Activated CD4-positive, alpha-beta T cell treated with anti-CD3 and anti-CD28 coated beads, Interleukin-10, Interleukin-2, amounts not matched to agents 100 ng/mL and 50 ng/mL, durations not matched to agents 16 hours and 8 hours (primary cell): ENCODE measurements around the gene CATSPER4.

Experiments used
- DNase-seq: peaks from one replicate; pipeline ENCODE4 v3.0.0-alpha.2; 2020

CATSPER4 gene

DNA sequence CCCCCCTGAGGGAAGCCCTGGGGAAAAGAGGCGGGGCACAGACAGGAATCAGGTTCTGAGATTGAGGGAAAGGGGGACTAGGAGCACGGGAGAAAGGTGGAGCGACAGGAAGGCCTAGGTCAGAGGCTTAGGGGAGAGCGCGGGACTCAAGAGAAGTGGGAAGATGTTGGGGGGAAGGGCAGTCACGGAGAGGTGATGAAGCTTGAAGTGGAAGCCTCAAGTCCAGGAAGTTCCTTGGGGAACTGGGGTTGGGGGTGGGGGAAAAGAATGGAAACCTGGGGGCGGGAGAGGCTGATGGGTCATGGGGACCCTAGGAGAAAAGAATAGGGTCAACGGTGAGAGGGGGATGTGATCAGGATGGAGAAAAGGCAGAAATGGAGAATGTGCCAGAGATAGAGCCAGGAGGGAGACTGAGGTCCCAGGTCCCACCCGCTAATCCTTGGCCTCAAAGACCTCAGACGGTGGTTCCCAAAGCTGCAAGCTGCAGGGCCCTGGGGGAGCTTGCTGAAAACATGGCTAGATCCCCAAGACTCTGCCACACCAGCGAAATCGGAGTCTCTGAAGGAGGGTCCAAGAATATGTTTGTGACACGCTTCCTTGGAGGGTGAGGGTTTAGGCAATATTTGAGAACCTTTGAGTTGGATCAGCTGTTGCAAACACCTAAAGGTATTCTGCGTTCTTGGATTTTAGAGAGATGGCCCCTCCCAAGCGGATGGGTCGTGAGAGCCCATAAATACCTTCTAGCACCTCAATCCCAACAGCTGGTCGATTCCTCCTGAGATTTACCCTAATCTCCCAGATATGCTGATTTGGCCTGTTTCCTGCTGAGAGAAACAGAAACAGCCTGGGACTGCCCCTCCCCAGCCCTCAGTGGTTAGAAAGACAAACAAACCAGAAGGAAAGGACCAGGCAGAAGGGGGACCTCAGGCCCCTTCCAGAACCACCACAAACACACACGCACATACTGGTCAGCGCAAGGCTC lies 25.2 kb upstream of the CATSPER4 start:
- DNase-seq, result no peak

DNA sequence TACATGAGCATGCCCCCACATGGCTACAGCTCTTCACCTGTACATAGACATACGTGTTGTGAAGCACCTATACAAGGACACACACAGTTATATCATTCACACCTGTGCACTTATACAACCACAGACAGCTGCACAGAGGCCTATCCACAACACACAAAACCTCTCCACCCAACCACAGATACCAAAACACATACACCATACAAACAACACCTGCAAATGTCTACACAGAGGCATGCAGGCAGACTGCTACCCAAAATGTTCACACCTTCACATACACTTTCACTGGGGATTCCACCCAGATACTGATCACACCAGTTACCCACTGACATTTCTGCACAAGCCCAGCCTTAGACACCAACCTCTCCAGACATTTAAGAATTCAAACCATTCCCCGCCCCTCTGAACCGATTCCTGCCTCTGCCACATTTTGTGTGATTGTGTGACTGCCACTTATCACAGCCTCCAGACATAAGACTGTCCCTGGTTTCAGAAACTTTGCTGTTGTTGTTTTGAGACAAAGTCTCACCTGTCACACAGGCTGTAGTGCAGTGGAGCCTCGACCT lies 23.6 kb upstream of the CATSPER4 start:
- DNase-seq, result peak; percentile 20

DNA sequence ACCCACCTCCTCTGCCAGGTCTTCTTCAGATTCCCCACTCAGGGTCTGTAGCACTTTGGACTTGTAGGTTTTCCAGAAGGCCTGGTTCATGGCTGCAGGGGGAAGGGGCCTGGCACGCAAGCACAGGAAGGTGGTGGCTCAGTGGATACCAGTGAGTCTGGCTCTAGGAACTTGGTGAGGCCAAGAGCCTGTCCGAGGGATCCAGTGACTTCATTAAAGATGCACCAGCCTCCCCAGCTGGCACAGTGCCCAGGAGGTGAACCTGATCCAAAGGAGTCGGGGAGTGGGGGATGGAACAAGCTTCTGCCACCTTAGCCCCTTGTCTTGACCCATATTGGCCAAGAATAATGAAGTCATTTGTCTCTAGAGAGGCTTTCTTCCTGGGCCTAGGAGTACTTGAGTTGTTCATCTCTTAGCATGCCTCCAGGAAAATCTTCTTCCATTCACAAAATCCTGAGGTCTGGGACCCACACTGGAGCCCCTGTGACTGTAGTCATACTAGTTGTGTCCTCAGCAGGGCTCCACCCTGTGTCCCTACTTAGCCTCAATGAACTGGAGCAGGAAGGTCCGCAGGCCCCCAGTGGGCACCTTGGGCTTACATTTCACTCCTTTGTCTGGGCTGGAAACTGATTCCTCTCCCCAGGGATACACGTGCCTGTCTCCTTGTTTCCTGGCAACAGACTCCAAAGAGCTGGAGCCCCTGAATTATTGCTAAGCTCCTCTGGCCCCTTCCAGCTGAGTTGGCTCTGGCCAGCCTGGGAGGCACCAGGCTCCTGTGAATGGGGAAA lies 21.8 kb upstream of the CATSPER4 start, which contains the start of gene C1orf232:
TSS of gene C1orf232 (minus strand) at position 554 of the 788 bp plus-strand sequence. CDS start at position 90, 464 bp downstream.
- no peak for DNase-seq

DNA sequence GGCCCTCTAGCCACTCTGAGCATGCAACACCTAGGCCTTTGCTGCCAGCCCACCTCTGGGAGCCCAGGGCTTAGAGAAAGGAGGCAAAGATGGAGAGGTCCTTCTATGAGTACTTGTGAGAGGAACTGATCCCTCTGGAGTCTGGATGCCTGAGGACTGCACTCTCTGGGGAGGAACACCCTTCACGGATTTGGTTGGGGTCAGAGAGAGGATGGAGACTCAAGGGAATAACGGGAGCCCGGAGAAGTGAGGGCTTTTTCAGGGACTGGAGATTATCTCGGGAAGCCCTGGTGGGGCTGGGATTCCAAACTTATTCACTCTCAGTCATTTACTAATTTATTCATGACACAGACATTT lies 21.2 kb upstream of the CATSPER4 start:
- no peak for DNase-seq

DNA sequence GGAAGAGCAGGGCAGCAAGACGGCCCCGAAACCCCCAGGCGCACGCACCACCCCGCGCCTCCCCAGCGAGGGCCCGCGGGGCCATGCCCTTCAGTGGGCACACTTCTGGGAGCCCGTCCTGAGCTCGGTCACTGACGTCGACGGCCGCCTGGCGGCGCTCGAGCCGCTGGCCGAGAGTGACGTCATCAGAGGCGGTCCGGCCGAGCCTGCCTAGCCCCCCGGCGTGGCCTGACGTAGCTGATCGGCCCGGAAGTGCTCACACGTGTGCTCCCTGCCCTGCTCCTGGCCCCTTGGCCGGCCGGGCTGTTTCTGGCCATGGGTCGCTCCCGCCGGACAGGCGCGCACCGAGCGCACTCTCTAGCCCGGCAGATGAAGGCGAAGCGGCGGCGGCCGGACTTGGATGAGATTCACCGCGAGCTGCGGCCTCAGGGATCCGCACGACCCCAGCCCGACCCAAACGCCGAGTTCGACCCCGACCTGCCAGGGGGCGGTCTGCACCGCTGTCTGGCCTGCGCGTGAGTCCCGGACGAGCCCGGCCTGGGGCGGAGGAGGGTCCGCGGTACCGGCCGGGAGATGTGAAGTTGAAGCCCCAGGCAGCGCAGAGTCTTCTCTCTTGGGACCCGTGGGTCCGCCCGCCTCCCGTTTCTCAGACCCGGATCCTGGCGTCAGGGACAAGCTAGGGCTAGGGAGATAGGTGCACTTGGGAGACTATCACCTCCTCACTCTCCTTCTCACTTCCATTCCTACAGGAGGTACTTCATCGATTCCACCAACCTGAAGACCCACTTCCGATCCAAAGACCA lies 20.5 kb upstream of the CATSPER4 start, which contains the start of gene ZNF593:
TSS of gene ZNF593 (plus strand) at position 240 of the 803 bp plus-strand sequence. CDS start at position 316, 76 bp downstream.
- DNase-seq, result peak; percentile 95

DNA sequence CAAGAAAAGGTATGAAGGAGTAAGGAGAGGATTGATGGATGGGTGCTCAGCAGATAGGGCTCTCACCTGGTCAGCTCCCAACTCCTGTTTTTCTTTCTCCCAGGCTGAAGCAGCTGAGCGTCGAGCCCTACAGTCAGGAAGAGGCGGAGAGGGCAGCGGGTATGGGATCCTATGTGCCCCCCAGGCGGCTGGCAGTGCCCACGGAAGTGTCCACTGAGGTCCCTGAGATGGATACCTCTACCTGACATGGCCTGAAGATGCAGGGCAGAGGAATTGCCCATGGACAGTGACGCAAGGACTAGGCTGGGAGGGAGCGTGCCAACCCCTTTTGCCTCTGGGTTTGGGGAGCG lies 20.0 kb upstream of the CATSPER4 start:
- no peak for DNase-seq

DNA sequence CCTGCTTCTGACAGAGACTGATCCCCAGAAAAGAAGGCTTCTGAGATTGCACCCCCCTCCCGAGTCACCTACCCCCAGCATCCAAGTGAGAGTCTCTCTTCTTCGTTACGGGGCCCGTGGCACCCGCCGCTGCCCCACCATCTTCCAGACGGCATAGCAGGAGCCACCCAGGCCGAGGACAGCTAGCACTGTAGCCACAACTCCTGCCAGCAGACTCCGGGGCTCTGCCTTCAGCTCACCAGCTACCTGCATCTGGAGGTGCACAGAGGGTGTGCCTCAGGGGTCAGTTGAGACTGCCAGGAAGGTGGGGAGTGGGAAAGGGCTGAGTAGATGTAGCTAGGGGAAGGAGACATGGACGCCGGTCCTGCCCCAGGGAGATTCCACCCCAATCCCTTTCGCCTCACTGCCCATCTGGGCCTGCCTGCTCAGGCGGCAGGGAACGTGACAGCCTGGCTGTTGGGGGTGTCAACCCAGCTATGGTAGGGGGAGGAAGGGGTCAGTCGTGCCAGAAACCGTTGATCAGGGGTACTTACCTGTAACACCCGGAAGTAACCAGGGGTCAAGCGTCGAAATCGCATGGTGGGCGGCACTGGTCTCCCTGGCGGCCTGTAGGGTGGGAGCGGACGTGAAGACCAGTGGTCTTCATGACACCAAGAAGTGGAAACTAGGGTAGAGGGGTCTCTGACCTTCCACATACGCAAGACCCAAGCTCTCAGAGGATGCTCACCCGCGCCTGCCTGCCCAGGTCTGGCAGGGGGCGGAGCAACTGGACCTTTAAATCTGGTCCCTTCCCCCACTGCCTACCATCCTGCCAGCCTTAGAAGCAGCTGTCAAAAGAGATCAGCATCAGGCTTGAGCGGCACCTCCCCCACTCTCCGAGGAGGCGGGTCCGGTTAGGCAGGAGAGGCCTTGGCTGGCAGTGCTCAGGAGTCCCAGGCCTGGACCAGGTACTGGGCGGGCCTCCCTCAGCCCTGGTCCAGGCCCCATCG lies 19.0 kb upstream of the CATSPER4 start, which contains the start of gene ZNF593OS:
TSS of gene ZNF593OS (minus strand) at position 749 of the 989 bp plus-strand sequence. CDS start at position 578, 171 bp downstream.
- no peak for DNase-seq

DNA sequence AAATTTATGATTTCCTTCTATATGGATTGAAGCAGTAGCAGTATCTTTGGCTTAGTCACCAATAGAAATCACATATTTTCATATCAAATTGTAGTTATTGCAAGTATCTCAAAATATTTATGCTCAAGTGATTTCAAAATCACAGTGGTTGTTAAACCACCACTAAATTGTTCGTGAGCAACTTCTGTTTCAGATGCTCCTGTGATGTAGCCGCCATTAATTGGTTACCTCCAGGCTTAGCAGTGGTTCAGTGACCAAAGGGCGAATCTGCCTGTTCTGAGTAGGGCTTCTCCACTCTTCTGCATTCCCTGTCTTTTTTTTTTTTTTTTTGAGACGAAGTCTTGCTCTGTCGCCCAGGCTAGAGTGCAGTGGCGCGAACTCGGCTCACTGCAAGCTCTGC lies 15.1 kb upstream of the CATSPER4 start:
- no peak for DNase-seq

DNA sequence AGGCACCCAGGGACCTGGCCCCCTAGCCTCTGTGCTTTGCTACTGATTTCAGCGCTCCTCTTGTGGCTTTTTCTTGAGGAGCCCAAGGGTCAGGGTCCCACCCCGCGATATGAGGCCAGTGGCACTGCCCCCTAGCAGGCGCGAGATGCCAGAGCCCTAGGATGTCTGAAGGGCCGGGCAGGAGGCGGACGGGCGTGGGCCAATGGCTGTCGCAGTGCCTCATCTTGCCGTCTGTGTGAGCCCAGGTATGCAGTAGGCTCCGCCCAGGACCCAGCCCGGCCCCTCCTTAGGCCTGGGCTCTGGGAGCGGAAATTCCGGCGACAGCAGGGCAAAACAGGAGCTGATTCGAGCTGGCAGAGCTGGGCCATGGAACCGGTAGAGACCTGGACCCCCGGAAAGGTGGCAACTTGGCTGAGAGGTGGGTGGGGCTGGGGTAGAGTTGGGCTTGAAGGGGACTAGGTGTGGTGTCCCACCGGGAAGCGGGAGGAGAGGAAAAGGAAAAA lies 13.2 kb upstream of the CATSPER4 start, which contains the start of gene CNKSR1:
TSS of gene CNKSR1 (plus strand) at position 310 of the 503 bp plus-strand sequence. CDS start at position 367, 57 bp downstream.
- no peak for DNase-seq

DNA sequence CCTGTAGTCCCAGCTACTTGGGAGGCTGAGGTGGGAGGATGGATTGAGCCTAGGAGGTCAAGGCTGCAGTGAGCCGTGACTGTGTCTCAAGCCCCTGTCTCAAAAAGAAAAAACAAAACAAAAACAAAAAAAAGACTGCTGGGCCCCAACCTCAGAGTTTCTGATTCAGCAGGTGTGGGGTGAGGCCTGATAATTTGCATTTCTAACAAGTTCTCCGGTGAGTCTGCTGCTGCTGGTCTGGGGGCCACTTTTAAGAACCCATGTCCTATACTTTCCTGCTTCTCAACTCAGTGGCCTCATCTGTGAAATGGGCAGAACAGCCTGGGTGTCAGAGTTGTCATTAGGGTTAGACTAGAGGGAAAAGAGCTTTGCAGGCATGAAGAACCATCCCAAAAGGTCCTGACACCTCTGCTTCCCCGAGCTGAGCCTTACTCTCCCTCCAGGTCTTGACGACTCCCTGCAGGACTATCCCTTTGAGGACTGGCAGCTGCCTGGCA lies 10.3 kb upstream of the CATSPER4 start:
- no peak for DNase-seq

DNA sequence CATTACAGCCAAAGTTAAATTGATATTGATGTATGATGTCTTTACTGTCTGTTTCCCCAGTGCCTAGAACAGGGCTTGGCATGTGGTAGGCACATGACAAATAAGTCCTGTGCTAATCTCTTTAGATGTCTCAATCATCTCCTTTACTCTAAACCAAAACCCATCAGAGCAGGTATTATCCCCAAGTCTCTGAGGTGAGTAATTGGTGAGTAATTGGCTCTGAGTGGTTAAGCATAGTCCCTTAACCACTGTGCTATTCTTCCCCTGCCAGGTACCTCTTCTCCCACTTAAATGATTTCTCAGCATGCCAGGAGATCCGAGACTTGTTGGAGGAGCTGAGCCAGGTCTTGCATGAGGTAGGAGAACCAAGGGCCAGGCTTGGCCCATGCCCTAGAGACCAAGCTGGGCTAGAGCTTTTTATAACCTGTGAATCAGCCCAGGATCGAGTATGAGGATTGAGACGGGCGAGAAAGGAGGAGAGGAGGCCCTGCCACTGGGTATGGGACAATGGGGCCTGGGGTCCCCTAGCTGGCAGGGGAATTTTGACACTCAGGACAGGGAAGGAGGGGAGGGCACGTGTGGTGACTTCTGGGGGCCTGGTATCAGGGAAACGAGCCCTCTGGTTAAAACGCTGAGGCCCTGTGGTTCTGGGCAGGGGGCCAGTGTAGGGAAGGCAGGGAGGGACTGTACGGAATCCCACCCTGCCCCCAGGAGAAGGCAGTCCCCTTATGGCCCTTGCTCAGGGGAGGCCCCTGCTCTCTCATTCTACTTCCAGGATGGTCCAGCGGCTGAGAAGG lies 8.6 kb upstream of the CATSPER4 start:
- no peak for DNase-seq

DNA sequence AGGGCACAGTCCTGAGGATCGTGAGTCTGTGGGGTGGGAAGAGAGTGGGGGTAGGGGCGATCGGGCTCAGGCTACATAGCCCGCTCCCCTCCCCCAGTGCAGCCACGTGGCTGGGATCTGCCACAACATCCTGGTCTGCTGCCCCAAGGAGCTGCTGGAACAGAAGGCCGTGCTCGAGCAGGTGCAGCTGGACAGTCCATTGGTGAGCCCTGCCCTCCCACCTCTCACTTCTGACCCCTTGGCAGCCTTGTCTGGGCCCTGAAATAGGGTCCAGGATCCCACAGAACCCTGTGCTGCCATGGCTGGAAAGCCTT lies 8.1 kb upstream of the CATSPER4 start:
- no peak for DNase-seq

DNA sequence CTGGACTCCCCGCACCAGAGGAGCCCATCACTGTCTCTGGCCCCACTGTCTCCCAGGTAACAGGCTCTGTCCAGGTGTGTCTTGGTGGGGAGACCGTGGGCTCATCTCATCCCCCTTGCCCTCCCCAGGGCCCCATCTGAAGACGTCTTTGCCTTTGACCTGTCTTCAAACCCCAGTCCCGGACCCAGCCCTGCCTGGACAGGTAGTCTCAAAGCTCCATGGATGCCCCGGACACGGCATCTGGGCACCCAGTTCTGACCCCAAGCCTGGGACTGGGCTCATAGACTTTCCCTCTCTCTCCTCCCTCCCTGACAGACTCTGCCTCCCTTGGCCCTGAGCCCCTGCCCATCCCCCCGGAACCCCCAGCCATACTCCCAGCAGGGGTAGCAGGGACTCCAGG lies 6.3 kb upstream of the CATSPER4 start:
- DNase-seq, result no peak

DNA sequence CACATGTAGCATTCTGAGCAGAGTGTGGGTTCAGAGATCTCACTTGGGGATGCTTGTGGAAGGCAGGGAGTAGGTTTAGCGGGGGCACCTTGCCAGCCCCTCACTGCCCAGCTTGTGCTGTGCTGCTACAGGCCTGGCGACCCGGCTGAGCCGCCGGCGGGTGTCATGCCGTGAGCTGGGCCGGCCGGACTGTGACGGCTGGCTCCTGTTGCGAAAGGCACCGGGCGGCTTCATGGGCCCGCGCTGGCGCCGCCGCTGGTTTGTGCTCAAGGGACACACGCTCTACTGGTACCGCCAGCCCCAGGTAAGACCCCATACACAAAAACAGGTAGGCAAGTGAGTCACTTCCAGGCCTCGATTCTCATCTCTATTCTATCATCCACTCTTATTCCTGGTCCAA lies 5.5 kb upstream of the CATSPER4 start:
- DNase-seq, result no peak

DNA sequence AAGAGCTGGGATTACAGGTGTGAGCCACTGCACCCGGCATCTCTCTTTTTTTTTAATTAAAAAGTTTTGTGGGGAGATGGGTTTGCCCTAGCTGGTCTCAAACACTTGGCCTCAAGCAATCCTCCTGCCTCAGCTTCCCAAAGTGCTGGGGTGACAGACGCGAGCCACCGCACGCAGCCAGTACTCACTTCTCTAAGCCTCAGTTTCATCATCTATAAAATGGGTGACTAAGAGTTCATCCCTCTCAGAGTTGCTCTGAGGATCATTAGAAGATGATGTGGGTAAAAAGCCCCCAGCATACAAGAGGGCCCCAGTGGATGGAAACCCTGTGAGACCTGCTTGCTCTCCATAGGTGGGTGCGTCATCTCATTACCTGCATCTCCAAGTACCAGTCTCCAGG lies 2.5 kb upstream of the CATSPER4 start:
- DNase-seq, result no peak

DNA sequence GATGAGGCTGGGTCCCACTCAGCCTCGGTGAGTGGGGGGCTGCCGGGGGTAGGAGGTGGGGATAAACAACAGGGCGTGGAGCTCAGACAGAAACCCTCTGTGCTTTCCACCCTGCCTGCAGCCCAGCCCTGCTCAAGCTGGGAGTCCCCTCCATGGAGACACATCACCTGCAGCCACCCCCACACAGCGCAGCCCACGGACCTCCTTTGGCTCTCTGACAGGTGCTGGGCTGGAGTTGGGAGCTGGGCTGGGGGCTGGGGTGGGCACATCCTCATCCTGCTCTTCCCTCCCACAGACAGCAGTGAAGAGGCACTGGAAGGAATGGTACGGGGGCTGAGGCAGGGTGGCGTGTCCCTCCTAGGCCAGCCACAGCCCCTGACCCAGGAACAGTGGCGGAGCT lies 1.9 kb upstream of the CATSPER4 start:
- no peak for DNase-seq

DNA sequence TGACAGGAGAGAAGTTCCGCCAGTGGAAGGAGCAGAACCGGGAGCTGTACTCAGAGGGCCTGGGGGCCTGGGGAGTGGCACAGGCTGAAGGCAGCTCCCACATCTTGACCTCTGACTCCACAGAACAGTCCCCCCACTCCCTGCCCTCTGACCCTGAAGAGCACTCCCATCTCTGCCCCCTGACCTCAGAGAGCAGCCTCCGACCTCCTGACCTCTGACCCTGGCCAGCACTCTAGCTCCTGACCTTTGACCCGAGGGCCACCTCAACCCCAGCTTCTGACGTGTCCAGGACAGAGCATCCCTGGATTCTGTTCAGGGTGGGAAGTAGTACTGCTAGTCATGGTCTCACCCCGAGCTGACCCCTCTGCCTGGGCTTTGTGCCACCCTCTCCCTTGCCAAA lies 1.1 kb upstream of the CATSPER4 start:
- no peak for DNase-seq

DNA sequence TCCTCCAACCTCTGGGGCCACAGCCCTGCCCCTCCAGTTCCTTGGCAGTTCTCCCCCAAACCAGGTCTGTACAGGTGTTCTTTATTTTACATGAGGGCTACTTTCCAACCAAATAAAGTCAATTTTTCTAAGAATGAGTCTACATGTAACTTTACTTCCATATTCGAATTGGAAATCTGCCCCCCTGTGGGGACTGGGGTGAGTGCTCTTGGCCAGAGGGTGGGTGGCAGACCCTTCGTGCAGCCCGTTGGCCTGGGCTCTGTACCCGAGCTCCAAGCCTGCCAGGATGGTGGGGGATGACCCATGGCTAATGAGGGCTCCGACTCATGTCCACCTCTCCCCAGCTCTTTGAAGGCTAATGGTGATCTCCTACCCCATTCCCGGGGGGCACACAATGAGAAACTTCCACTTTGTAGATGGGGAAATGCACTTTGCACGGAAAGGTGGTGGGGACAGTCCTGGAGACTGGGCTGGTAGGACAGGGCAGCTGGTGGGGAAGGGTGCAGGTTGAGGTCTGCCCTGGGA lies 589 bp upstream of the CATSPER4 start:
- DNase-seq, result no peak

DNA sequence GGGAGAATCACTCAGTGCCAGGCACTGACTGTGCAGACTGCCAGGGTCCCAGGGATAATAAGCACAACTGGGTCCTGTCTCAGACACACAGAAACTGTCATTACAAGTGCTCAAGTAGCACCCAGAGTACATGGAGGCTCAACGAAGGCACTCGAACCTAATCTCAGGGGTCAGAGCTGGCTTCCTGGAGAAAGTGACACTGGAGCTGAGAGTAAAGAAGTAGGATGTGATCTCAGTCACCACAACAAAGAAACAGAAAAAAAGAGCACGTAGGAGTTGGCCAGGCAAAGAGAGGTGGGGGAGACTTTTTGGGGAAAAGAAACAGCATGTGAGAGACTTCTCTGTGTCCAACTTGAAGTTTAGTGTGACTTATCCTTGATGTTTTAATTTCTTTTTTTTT lies 1.3 kb downstream of the CATSPER4 start:
- DNase-seq, result peak; percentile 24

DNA sequence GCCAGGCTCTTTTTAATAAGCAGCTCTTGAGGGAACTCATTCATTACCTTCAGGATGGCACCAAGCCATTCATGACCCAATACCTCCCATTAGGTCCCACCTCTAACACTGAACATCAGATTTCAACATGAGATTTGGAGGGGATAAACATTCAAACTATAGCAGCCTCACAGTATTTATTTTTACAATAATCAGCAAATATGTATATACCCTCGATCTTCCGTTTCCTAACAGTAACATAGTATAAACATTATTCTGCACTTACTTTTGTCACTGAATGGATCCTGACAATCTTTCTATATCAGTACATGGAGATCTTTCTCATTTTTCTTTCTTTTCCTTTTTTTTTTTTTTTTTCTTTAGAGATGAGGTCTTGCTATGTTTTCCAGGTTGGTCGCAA lies 5.4 kb downstream of the CATSPER4 start:
- DNase-seq, result no peak
